HepG2 (cell line): ENCODE measurements around the gene WWP2. TPM values are rescaled to one million over a fixed set of nuclear protein-coding genes. Genes with fewer than 3 reads are reported as not detected.

ENCODE experiments used
- ELF1 ChIP-seq: sonication (generic); formaldehyde crosslinking; IDR thresholded peaks from 2 replicates; pipeline ENCODE4 v1.4.0; 2020; ENCODE audit warnings: missing genetic modification reagents
- ELF3 ChIP-seq: IDR thresholded peaks from 2 replicates; pipeline ENCODE4 v1.6.1; 2016; ENCODE audit warnings: missing genetic modification reagents, missing compliant biosample characterization
- ETV6 ChIP-seq: sonication (generic); formaldehyde crosslinking; conservative IDR thresholded peaks from 2 replicates; pipeline ENCODE4 v1.4.0; 2020; ENCODE audit warnings: missing genetic modification reagents
- JUN ChIP-seq: sonication (generic); formaldehyde crosslinking; IDR thresholded peaks from 2 replicates; pipeline ENCODE4 v1.4.0; 2020; ENCODE audit warnings: mild to moderate bottlenecking, missing genetic modification reagents
- KLF6 ChIP-seq: IDR thresholded peaks from 2 replicates; pipeline ENCODE4 v1.8.0; 2016; ENCODE audit warnings: missing biosample characterization, missing genetic modification reagents
- MAFK ChIP-seq, 2 experiments: IDR thresholded peaks in 1 of 2; conservative IDR thresholded peaks in 1 of 2; 2 replicates each; pipeline ENCODE4 v1.6.1; 2011; ENCODE audit warnings: improper control_type of control experiment in 2 of 2, low read length in 2 of 2
- MTF1 ChIP-seq: sonication (generic); formaldehyde crosslinking; IDR thresholded peaks from 2 replicates; pipeline ENCODE4 v1.5.0; 2020; ENCODE audit warnings: missing genetic modification reagents
- NFYB ChIP-seq: sonication (generic); formaldehyde crosslinking; IDR thresholded peaks from 2 replicates; pipeline ENCODE4 v1.4.0; 2020; ENCODE audit warnings: missing genetic modification reagents
- ZBTB21 ChIP-seq: sonication (generic); formaldehyde crosslinking; IDR thresholded peaks from 2 replicates; pipeline ENCODE4 v1.4.0; 2020; ENCODE audit warnings: missing genetic modification reagents
- ZNF101 ChIP-seq: sonication (generic); formaldehyde crosslinking; IDR thresholded peaks from 2 replicates; pipeline ENCODE4 v1.4.0; 2020; ENCODE audit warnings: mild to moderate bottlenecking, low read depth, missing genetic modification reagents, borderline replicate concordance
- ZNF234 ChIP-seq: sonication (generic); formaldehyde crosslinking; conservative IDR thresholded peaks from 2 replicates; pipeline ENCODE4 v1.5.1; 2020; ENCODE audit warnings: mild to moderate bottlenecking, missing genetic modification reagents
- ZNF546 ChIP-seq: sonication (generic); formaldehyde crosslinking; conservative IDR thresholded peaks from 2 replicates; pipeline ENCODE4 v1.8.1; 2023; ENCODE audit warnings: mild to moderate bottlenecking, missing genetic modification reagents
- ZNF614 ChIP-seq: IDR thresholded peaks from 2 replicates; pipeline ENCODE4 v1.6.1; 2018; ENCODE audit warnings: missing biosample characterization, missing genetic modification reagents, inconsistent platforms, borderline replicate concordance
- ZNF670 ChIP-seq: sonication (generic); formaldehyde crosslinking; IDR thresholded peaks from 2 replicates; pipeline ENCODE4 v1.8.0; 2022; ENCODE audit warnings: mild to moderate bottlenecking, missing genetic modification reagents, borderline replicate concordance
- polyA plus RNA-seq, 8 experiments: library from polyadenylated mRNA; depleted of rRNA in 3 of 8; stranded (reverse) in 7 of 8; unstranded in 1 of 8; fragments of >200 nt; fragmentation: Illumina TruSeq in 4 of 8; extraction: Trizol in 4 of 8; gene quantifications; 2 replicates each; pipeline versions ENCODE4 v1.2.1 to v1.2.3, GENCODE V29; 2011 to 2016; ENCODE audit warnings: low read depth in 4 of 8, missing spikeins in 1 of 8, mixed read lengths in 1 of 8; ENCODE audit not compliant: insufficient read depth in 1 of 8
- total RNA-seq, 5 experiments: library from RNA; depleted of rRNA; stranded (reverse); fragments of >200 nt; fragmentation: Illumina TruSeq; extraction: Trizol; gene quantifications; 2 replicates each; pipeline ENCODE4 v1.2.3, GENCODE V29; 2016; ENCODE audit warnings: low read depth in 1 of 5
- TF ChIP-seq, protein P1 (sequence below): sonication (generic); formaldehyde crosslinking; conservative IDR thresholded peaks from 2 replicates; pipeline ENCODE4 v1.4.0; 2020; ENCODE audit warnings: missing genetic modification reagents
- TF ChIP-seq, protein P2 (sequence below): sonication (generic); formaldehyde crosslinking; IDR thresholded peaks from 2 replicates; pipeline ENCODE4 v1.4.0; 2020; ENCODE audit warnings: missing genetic modification reagents, borderline replicate concordance
- TF ChIP-seq, protein P3 (sequence below): sonication (generic); formaldehyde crosslinking; IDR thresholded peaks from 2 replicates; pipeline ENCODE4 v1.8.1; 2023; ENCODE audit warnings: mild to moderate bottlenecking, moderate library complexity, missing genetic modification reagents
- TF ChIP-seq, protein P4 (sequence below): sonication (generic); formaldehyde crosslinking; IDR thresholded peaks from 2 replicates; pipeline ENCODE4 v1.5.0; 2020; ENCODE audit warnings: mild to moderate bottlenecking, missing genetic modification reagents, borderline replicate concordance

The WWP2 gene
- total and polyA plus RNA-seq, 2 of the 13 experiments (the other 11 are each of a cell fraction or from before 2014, with no cell fraction given), result 11.4 to 28.2 TPM

DNA sequence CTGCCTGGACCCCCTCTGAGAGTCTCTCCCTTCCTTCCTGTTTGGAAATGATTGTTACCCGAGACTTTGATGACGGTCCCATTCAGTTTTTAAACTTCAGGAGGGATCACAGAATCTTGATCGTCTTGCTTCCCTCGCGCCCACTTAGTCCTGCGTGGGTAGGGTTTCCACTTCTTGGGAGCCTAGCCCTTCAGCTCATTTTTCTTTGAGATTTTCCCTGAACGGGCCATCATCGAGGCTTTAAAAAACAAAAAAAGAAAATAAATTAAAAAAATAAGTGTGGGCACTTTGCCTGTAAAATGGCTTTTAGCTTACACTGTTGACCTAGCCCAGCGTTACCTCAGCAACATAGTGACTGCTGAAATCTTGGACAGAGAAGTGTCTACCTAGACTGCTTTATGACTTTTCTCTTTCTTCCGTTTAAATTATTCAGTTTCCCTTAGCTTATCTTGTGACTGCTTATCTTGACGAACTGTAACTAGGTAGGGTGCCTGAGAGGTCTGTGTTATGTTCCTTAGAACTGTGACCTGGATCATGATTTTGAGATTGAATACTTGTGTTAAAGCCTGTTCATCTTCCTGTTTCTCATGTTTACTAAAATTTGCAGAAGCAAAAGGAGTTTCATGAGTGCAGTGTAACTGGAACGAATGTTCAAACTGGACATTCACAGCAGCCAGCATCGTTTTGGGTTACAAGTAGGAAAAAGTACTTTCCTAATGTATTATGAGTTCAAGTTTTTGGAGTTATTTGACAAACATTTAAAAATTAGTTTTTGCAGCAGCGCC, 874 bp downstream of the WWP2 start (continued):
- TF ChIP-seq KLF6 (CRISPR knock-in tag) (peak; percentile 35; the same call in 1 of the 2 replicates), ZBTB21 (CRISPR knock-in tag) (no peak), ELF3 (CRISPR knock-in tag) (no peak), JUN (CRISPR knock-in tag) (no peak), ZNF670 (CRISPR knock-in tag) (no peak), NFYB (CRISPR knock-in tag) (no peak), MTF1 (0 out of 2 replicates have a peak, but pooled peaks have one; percentile 22), ZNF614 (CRISPR knock-in tag) (0 out of 2 replicates have a peak, but pooled peaks have one; percentile 56), ZNF234 (CRISPR knock-in tag) (no peak), ETV6 (no peak), MAFK (conservative IDR thresholded peaks at IDR 0.05 in 1 of 2, IDR thresholded peaks at IDR 0.05 in 1 of 2; ENCODE audit: low read length in 2 of 2) (no peak), ELF1 (CRISPR knock-in tag) (0 out of 2 replicates have a peak, but pooled peaks have one; percentile 9), ZNF546 (CRISPR knock-in tag) (no peak), ZNF101 (CRISPR knock-in tag) (no peak)
- TF ChIP-seq, protein P1, sequence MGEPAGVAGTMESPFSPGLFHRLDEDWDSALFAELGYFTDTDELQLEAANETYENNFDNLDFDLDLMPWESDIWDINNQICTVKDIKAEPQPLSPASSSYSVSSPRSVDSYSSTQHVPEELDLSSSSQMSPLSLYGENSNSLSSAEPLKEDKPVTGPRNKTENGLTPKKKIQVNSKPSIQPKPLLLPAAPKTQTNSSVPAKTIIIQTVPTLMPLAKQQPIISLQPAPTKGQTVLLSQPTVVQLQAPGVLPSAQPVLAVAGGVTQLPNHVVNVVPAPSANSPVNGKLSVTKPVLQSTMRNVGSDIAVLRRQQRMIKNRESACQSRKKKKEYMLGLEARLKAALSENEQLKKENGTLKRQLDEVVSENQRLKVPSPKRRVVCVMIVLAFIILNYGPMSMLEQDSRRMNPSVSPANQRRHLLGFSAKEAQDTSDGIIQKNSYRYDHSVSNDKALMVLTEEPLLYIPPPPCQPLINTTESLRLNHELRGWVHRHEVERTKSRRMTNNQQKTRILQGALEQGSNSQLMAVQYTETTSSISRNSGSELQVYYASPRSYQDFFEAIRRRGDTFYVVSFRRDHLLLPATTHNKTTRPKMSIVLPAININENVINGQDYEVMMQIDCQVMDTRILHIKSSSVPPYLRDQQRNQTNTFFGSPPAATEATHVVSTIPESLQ (CRISPR knock-in tag), result no peak
- TF ChIP-seq, protein P2, sequence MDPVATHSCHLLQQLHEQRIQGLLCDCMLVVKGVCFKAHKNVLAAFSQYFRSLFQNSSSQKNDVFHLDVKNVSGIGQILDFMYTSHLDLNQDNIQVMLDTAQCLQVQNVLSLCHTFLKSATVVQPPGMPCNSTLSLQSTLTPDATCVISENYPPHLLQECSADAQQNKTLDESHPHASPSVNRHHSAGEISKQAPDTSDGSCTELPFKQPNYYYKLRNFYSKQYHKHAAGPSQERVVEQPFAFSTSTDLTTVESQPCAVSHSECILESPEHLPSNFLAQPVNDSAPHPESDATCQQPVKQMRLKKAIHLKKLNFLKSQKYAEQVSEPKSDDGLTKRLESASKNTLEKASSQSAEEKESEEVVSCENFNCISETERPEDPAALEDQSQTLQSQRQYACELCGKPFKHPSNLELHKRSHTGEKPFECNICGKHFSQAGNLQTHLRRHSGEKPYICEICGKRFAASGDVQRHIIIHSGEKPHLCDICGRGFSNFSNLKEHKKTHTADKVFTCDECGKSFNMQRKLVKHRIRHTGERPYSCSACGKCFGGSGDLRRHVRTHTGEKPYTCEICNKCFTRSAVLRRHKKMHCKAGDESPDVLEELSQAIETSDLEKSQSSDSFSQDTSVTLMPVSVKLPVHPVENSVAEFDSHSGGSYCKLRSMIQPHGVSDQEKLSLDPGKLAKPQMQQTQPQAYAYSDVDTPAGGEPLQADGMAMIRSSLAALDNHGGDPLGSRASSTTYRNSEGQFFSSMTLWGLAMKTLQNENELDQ (CRISPR knock-in tag), result 0 out of 2 replicates have a peak, but pooled peaks have one; percentile 17
- TF ChIP-seq, protein P3, sequence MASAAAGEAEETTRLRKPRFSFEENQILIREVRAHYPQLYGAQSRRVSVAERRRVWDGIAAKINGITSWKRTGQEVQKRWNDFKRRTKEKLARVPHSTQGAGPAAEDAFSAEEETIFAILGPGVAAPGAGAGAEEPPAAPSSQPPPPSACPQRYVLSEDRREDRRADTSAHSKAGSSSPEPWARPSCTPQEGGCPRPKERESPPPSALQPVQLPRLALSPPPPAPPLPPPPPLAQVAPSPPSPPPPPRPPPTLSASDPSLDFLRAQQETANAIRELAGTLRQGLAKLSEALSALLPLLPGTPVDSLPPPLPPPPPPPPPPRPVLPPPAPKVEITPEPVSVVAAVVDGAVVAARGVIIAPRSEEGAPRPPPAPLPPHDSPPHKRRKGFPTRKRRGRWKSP (CRISPR knock-in tag), result no peak
- TF ChIP-seq, protein P4, sequence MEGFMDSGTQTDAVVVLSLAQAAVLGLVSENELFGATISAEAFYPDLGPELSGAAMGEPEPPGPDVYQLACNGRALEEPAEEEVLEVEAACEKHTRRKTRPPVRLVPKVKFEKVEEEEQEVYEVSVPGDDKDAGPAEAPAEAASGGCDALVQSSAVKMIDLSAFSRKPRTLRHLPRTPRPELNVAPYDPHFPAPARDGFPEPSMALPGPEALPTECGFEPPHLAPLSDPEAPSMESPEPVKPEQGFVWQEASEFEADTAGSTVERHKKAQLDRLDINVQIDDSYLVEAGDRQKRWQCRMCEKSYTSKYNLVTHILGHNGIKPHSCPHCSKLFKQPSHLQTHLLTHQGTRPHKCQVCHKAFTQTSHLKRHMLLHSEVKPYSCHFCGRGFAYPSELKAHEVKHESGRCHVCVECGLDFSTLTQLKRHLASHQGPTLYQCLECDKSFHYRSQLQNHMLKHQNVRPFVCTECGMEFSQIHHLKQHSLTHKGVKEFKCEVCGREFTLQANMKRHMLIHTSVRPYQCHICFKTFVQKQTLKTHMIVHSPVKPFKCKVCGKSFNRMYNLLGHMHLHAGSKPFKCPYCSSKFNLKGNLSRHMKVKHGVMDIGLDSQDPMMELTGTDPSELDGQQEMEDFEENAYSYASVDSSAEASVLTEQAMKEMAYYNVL (CRISPR knock-in tag), result no peak
